GM23338 (cell line): Measurements from ENCODE around the gene EMID1. TPM values are rescaled to one million over a fixed set of nuclear protein-coding genes. Genes with fewer than 3 reads are reported as not detected.

ENCODE experiments used
- ATAC-seq: fragments of 200-7000 bp; cut with Tn5 transposase; 3 replicates; pipeline ENCODE4 v1.9.1; 2020
- DNase-seq: peaks from one replicate; pipeline ENCODE4 v3.0.0-alpha.2; 2015; ENCODE audit warnings: low spot score
- H2AFZ ChIP-seq: fragments of 200-600 bp; sonication (generic); 2 replicates; pipeline ENCODE4 v1.8.0; 2016; ENCODE audit warnings: antibody characterized with exemption, mild to moderate bottlenecking, moderate library complexity
- H3F3A ChIP-seq: fragments of 200-600 bp; sonication (generic); replicated peaks from 2 replicates; pipeline ENCODE4 v1.8.0; 2017; ENCODE audit warnings: antibody characterized with exemption, mixed run types, low read depth
- H3K27ac ChIP-seq: fragments of 200-600 bp; sonication (generic); 2 replicates; pipeline ENCODE4 v1.6.1; 2016; ENCODE audit warnings: low read depth
- H3K27me3 ChIP-seq: fragments of 200-600 bp; sonication (generic); 2 replicates; pipeline ENCODE4 v1.8.0; 2016; ENCODE audit warnings: mild to moderate bottlenecking, mixed run types, moderate library complexity; ENCODE audit not compliant: insufficient read depth
- H3K36me3 ChIP-seq: fragments of 200-600 bp; sonication (generic); 2 replicates; pipeline ENCODE4 v1.8.0; 2016; ENCODE audit warnings: mild to moderate bottlenecking; ENCODE audit not compliant: insufficient read depth
- H3K4me1 ChIP-seq: fragments of 200-600 bp; sonication (generic); 2 replicates; pipeline ENCODE4 v1.8.0; 2016; ENCODE audit warnings: mild to moderate bottlenecking, moderate library complexity; ENCODE audit not compliant: insufficient read depth
- H3K4me2 ChIP-seq: fragments of 200-600 bp; sonication (generic); 2 replicates; pipeline ENCODE4 v1.7.1; 2017; ENCODE audit warnings: mixed run types
- H3K4me3 ChIP-seq: fragments of 200-600 bp; sonication (generic); 2 replicates; pipeline ENCODE4 v1.6.1; 2016; ENCODE audit warnings: mixed run types
- H3K79me2 ChIP-seq: fragments of 200-600 bp; sonication (generic); replicated peaks from 2 replicates; pipeline ENCODE4 v1.8.0; 2017; ENCODE audit warnings: mild to moderate bottlenecking; ENCODE audit not compliant: insufficient read depth
- H3K9me2 ChIP-seq: fragments of 200-600 bp; sonication (generic); 2 replicates; pipeline ENCODE4 v1.8.0; 2017; ENCODE audit not compliant: insufficient read depth
- H4K20me1 ChIP-seq: fragments of 200-600 bp; sonication (generic); replicated peaks from 2 replicates; pipeline ENCODE4 v1.8.0; 2017; ENCODE audit warnings: mild to moderate bottlenecking; ENCODE audit not compliant: insufficient read depth
- H3K27ac Mint-ChIP-seq: 2 replicates; pipeline ENCODE4 v1.8.0; 2020; ENCODE audit warnings: inconsistent platforms, mild to moderate bottlenecking, moderate library complexity, mixed read lengths
- H3K27me3 Mint-ChIP-seq: 3 replicates; pipeline ENCODE4 v1.8.0; 2022; ENCODE audit warnings: low read depth, mild to moderate bottlenecking, moderate library complexity, mixed read lengths, inconsistent platforms; ENCODE audit not compliant: insufficient read depth, poor library complexity
- H3K36me3 Mint-ChIP-seq: 3 replicates; pipeline ENCODE4 v1.8.0; 2021; ENCODE audit warnings: low read depth, mild to moderate bottlenecking, inconsistent platforms, moderate library complexity, mixed read lengths
- H3K4me1 Mint-ChIP-seq: 3 replicates; pipeline ENCODE4 v1.8.0; 2020; ENCODE audit warnings: mild to moderate bottlenecking, inconsistent platforms, mixed read lengths
- H3K4me3 Mint-ChIP-seq: 3 replicates; pipeline ENCODE4 v1.8.0; 2021; ENCODE audit warnings: moderate library complexity, mild to moderate bottlenecking, inconsistent platforms, mixed read lengths
- H3K9me3 Mint-ChIP-seq: 3 replicates; pipeline ENCODE4 v1.8.0; 2020; ENCODE audit warnings: moderate library complexity, mild to moderate bottlenecking, inconsistent platforms, mixed read lengths
- CREB1 ChIP-seq: fragments of 250-450 bp; sonication (Bioruptor Pico); IDR thresholded peaks from 2 replicates; pipeline ENCODE4 v1.5.0; 2020; ENCODE audit warnings: low read depth, mild to moderate bottlenecking, moderate library complexity
- CTCF ChIP-seq, 2 experiments: fragments of 200-600 bp in 1 of 2; sonication (generic) in 1 of 2; conservative IDR thresholded peaks; 2 replicates each; pipeline versions ENCODE4 v1.5.1 to v1.6.1; 2016 to 2017; ENCODE audit warnings: antibody characterized with exemption in 2 of 2, low read depth in 2 of 2, mild to moderate bottlenecking in 2 of 2, moderate library complexity in 1 of 2
- EZH2 ChIP-seq: fragments of 200-600 bp; sonication (generic); IDR thresholded peaks from one replicate; pipeline ENCODE4 v1.8.0; 2017; ENCODE audit warnings: antibody characterized with exemption, mild to moderate bottlenecking, low read depth; ENCODE audit not compliant: unreplicated experiment
- EZH2phosphoT487 ChIP-seq: fragments of 200-600 bp; sonication (generic); IDR thresholded peaks from one replicate; pipeline ENCODE4 v1.8.1; 2018; ENCODE audit warnings: antibody characterized with exemption; ENCODE audit not compliant: unreplicated experiment
- JUNB ChIP-seq: IDR thresholded peaks from one replicate; pipeline ENCODE4 v1.6.1; 2016; ENCODE audit warnings: antibody characterized with exemption; ENCODE audit not compliant: unreplicated experiment
- POLR2AphosphoS5 ChIP-seq: IDR thresholded peaks from 2 replicates; pipeline ENCODE4 v1.6.1; 2016; ENCODE audit warnings: antibody characterized with exemption, low read depth
- STAT1 ChIP-seq: IDR thresholded peaks from one replicate; pipeline ENCODE4 v1.6.1; 2016; ENCODE audit warnings: antibody characterized with exemption; ENCODE audit not compliant: unreplicated experiment
- ZNF114 ChIP-seq: fragments of 250-450 bp; sonication (Bioruptor Pico); IDR thresholded peaks from 2 replicates; pipeline ENCODE4 v1.5.0; 2020; ENCODE audit warnings: mild to moderate bottlenecking, moderate library complexity
- ZNF331 ChIP-seq: fragments of 250-450 bp; sonication (Bioruptor Pico); IDR thresholded peaks from 2 replicates; pipeline ENCODE4 v1.5.0; 2020; ENCODE audit warnings: low read depth, mild to moderate bottlenecking, moderate library complexity
- ZNF462 ChIP-seq: fragments of 250-450 bp; sonication (Bioruptor Pico); IDR thresholded peaks from 2 replicates; pipeline ENCODE4 v1.5.0; 2020; ENCODE audit warnings: mild to moderate bottlenecking, moderate library complexity
- polyA plus RNA-seq: library from polyadenylated mRNA; unstranded; fragments of >200 nt; fragmentation: Nextera tagmentation; extraction: Ambion mirVana; gene quantifications from 2 replicates; pipeline ENCODE4 v1.2.1, GENCODE V29; 2016
- total RNA-seq: library from RNA; depleted of rRNA; stranded (reverse); fragments of >200 nt; shearing (Covaris generic); gene quantifications from 2 replicates; pipeline ENCODE4 v1.2.3, GENCODE V29; 2014

EMID1 gene
- total and polyA plus RNA-seq, 2 experiments from 2014 or later = 3.0 to 13.4 TPM

- Mint-ChIP-seq H3K4me1 (peaks cover 36% of the 10 kb centered on the region), H3K36me3 (peaks cover 73% of the 10 kb centered on the region), H3K4me3 (peak overlapping the region; percentile 92), H3K27me3 (peaks cover 18% of the 10 kb centered on the region), H3K27ac (peak overlapping the region; percentile 100), H3K9me3 (no peaks in the 10 kb centered on the region)
- H3F3A ChIP-seq = 0 out of 2 replicates have a peak, but pooled peaks cover 2% of the 10 kb centered on the region
- no peak for TF ChIP-seq CTCF (conservative IDR thresholded peaks at IDR 0.05; ENCODE audit: low read depth in 2 of 2)
- no peak for TF ChIP-seq STAT1
- no peak for TF ChIP-seq JUNB
- TF ChIP-seq CREB1 (CRISPR knock-in tag) = no peak
- TF ChIP-seq ZNF462 (CRISPR knock-in tag) = no peak
- TF ChIP-seq ZNF331 = no peak
- TF ChIP-seq EZH2phosphoT487 = no peak
- TF ChIP-seq EZH2 = no peak
- TF ChIP-seq ZNF114 = no peak
- TF ChIP-seq POLR2AphosphoS5 = no peak
- H3K36me3 ChIP-seq = peaks cover 22% of the 10 kb centered on the region
- H3K27ac ChIP-seq = peak overlapping the region; percentile 100
- H3K4me3 ChIP-seq = peak overlapping the region; percentile 99
- H3K27me3 ChIP-seq = no peaks in the 10 kb centered on the region
- no peak for DNase-seq
- no peaks in the 10 kb centered on the region for H3K9me2 ChIP-seq
- H4K20me1 ChIP-seq = peaks cover 36% of the 10 kb centered on the region
- H3K4me1 ChIP-seq = peaks cover 30% of the 10 kb centered on the region
- peak; percentile 41 for ATAC-seq
- peak overlapping the region; percentile 100 for H2AFZ ChIP-seq
- peak overlapping the region; percentile 100 for H3K4me2 ChIP-seq
- peaks cover 65% of the 10 kb centered on the region for H3K79me2 ChIP-seq
These were observed 61.8 kb downstream of the EMID1 start for GRCh38 chr22:29267462-29267857.
